WTC11 (cell line): ENCODE results near the gene MEGF10. TPM values are rescaled to one million over a fixed set of nuclear protein-coding genes. Genes with fewer than 3 reads are reported as not detected.

Source experiments
- ATAC-seq: fragments of 200-7000 bp; cut with Tn5 transposase; 2 replicates; pipeline ENCODE4 v1.10.0; 2021; ENCODE audit warnings: mild to moderate bottlenecking, moderate library complexity
- CTCF ChIA-PET: fragments of 300-600 bp; sonication (Branson Sonifier 250); formaldehyde crosslinking; loops from one replicate; lab custom pipeline; 2021; ENCODE audit warnings: antibody characterized with exemption; lab: Charles Lee
- POLR2A ChIA-PET: fragments of 350-600 bp; sonication (Branson Sonifier 250); formaldehyde crosslinking; loops from one replicate; lab custom pipeline; 2021; ENCODE audit warnings: antibody characterized with exemption; lab: Charles Lee
- DNase-seq: peaks from one replicate; pipeline ENCODE4 v3.0.0; 2021; ENCODE audit warnings: low spot score
- H3K27ac Mint-ChIP-seq: 2 replicates; pipeline ENCODE4 v1.8.0; 2021; ENCODE audit warnings: mixed read lengths
- H3K27me3 Mint-ChIP-seq: 2 replicates; pipeline ENCODE4 v1.8.0; 2021; ENCODE audit warnings: low read depth, mild to moderate bottlenecking, moderate library complexity, mixed read lengths
- H3K36me3 Mint-ChIP-seq: 2 replicates; pipeline ENCODE4 v1.8.0; 2021; ENCODE audit warnings: mixed read lengths
- H3K4me1 Mint-ChIP-seq: 2 replicates; pipeline ENCODE4 v1.8.0; 2022; ENCODE audit warnings: mixed read lengths
- H3K4me3 Mint-ChIP-seq: 2 replicates; pipeline ENCODE4 v1.8.0; 2021; ENCODE audit warnings: mild to moderate bottlenecking, moderate library complexity, mixed read lengths
- H3K9me3 Mint-ChIP-seq: 2 replicates; pipeline ENCODE4 v1.8.0; 2021; ENCODE audit warnings: mixed read lengths
- ATF1 ChIP-seq: sonication (generic); formaldehyde crosslinking; IDR thresholded peaks from 2 replicates; pipeline ENCODE4 v1.8.1; 2023; ENCODE audit warnings: mild to moderate bottlenecking, moderate library complexity, missing genetic modification reagents
- FOXJ3 ChIP-seq: sonication (generic); formaldehyde crosslinking; IDR thresholded peaks from 2 replicates; pipeline ENCODE4 v1.9.0; 2021; ENCODE audit warnings: missing genetic modification reagents, mild to moderate bottlenecking, borderline replicate concordance
- FOXK1 ChIP-seq: sonication (generic); formaldehyde crosslinking; IDR thresholded peaks from 2 replicates; pipeline ENCODE4 v1.8.0; 2022; ENCODE audit warnings: mild to moderate bottlenecking, moderate library complexity, missing genetic modification reagents
- JAZF1 ChIP-seq: fragments of 250-450 bp; sonication (Bioruptor Pico); IDR thresholded peaks from 2 replicates; pipeline ENCODE4 v1.9.0; 2021; ENCODE audit warnings: moderate library complexity, mild to moderate bottlenecking, inconsistent platforms
- TP53 ChIP-seq: sonication (generic); formaldehyde crosslinking; IDR thresholded peaks from 2 replicates; pipeline ENCODE4 v1.8.1; 2023; ENCODE audit warnings: mild to moderate bottlenecking, missing genetic modification reagents
- ZNF219 ChIP-seq: sonication (generic); formaldehyde crosslinking; IDR thresholded peaks from 2 replicates; pipeline ENCODE4 v1.8.0; 2023; ENCODE audit warnings: missing genetic modification reagents, mild to moderate bottlenecking, borderline replicate concordance
- ZNF263 ChIP-seq: sonication (generic); formaldehyde crosslinking; IDR thresholded peaks from 2 replicates; pipeline ENCODE4 v1.8.1; 2022; ENCODE audit warnings: low read depth, mild to moderate bottlenecking, moderate library complexity, missing genetic modification reagents
- ZNF317 ChIP-seq: sonication (generic); formaldehyde crosslinking; IDR thresholded peaks from 2 replicates; pipeline ENCODE4 v1.8.1; 2023; ENCODE audit warnings: low read depth, mild to moderate bottlenecking, moderate library complexity, missing genetic modification reagents, borderline replicate concordance
- ZNF423 ChIP-seq: fragments of 250-450 bp; sonication (Bioruptor Pico); IDR thresholded peaks from 2 replicates; pipeline ENCODE4 v2.1.2; 2022; ENCODE audit warnings: mild to moderate bottlenecking, moderate library complexity
- total RNA-seq: library from RNA; stranded (reverse); gene quantifications from 3 replicates; pipeline ENCODE4 v1.2.3, GENCODE V29; 2021
- TF ChIP-seq, protein P1 (sequence below): sonication (generic); formaldehyde crosslinking; IDR thresholded peaks from 2 replicates; pipeline ENCODE4 v1.8.1; 2022; ENCODE audit warnings: mild to moderate bottlenecking, missing genetic modification reagents, moderate library complexity, borderline replicate concordance
- TF ChIP-seq, protein P2 (sequence below): sonication (generic); formaldehyde crosslinking; IDR thresholded peaks from 2 replicates; pipeline ENCODE4 v1.8.0; 2023; ENCODE audit warnings: missing genetic modification reagents, mild to moderate bottlenecking, borderline replicate concordance
- TF ChIP-seq, protein P3 (sequence below): fragments of 250-450 bp; sonication (Bioruptor Pico); IDR thresholded peaks from 2 replicates; pipeline ENCODE4 v1.9.0; 2021; ENCODE audit warnings: moderate library complexity, mild to moderate bottlenecking, inconsistent platforms, borderline replicate concordance
- TF ChIP-seq, protein P4 (sequence below): sonication (generic); formaldehyde crosslinking; IDR thresholded peaks from 2 replicates; pipeline ENCODE4 v1.8.1; 2023; ENCODE audit warnings: mild to moderate bottlenecking, missing genetic modification reagents, moderate library complexity
- TF ChIP-seq, protein P5 (sequence below): fragments of 250-450 bp; sonication (Bioruptor Pico); conservative IDR thresholded peaks from 2 replicates; pipeline ENCODE4 v1.9.0; 2021; ENCODE audit warnings: mild to moderate bottlenecking
- TF ChIP-seq, protein P6 (sequence below): sonication (generic); formaldehyde crosslinking; IDR thresholded peaks from 2 replicates; pipeline ENCODE4 v1.8.1; 2022; ENCODE audit warnings: mild to moderate bottlenecking, moderate library complexity, missing genetic modification reagents

The MEGF10 gene
- total RNA-seq, 1 experiment from 2014 or later = 24.5 TPM

DNA sequence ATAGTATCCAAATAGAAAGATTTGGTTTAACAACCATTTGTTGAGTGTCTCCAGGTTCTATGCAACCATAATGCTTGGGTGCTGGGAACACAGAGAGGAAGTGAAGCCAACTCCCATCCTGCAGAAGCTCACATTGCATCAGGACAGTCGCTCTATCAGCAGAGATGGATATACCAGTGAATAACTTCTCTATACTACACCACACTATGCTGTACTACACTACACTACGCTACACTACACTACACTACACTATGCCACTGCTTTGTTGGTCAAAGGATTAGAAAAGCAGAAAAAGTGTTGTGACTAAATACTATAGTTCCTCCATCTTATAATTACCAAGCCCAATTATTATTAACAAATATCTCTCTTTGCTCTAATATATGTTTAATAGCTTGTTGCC, 137.7 kb downstream of the MEGF10 start (continued):
- no peak for TF ChIP-seq ZNF219 (CRISPR knock-in tag)
- no peak for TF ChIP-seq ZNF263 (CRISPR knock-in tag)
- TF ChIP-seq ATF1 = no peak
- TF ChIP-seq ZNF317 = no peak
- no peak for TF ChIP-seq FOXJ3 (CRISPR knock-in tag)

DNA sequence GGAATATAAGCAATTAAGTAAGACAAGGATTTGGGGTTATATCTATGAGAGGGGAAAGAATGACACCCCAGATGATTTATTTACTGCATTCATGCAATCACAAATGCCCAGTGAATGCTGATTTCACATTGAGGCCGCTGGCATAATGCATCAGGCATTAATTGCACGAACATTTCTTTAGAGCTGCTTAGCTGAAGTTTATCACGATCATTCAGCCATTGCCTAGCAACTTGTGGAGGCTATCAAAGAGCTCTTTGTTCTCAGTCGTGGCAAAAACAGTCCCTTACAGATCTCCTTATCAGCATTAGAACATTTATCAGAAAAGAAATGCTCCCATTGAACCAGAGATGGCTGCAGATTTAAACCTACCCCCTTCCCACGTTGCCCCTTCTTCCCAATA, 138.2 kb downstream of the MEGF10 start:
- no peaks in the 10 kb centered on the region for H3K27me3 Mint-ChIP-seq

More for the DNA sequence above, 138.2 kb downstream of the MEGF10 start:
- Mint-ChIP-seq H3K4me3 (no peak overlapping the region), H3K36me3 (peaks cover 13% of the 10 kb centered on the region), H3K27ac (no peak overlapping the region), H3K9me3 (peaks cover 10% of the 10 kb centered on the region), H3K4me1 (peaks cover 15% of the 10 kb centered on the region)
- DNase-seq (no peak), ATAC-seq (no peak)
- POLR2A ChIA-PET = no interaction called here
- TF ChIP-seq, protein P1, sequence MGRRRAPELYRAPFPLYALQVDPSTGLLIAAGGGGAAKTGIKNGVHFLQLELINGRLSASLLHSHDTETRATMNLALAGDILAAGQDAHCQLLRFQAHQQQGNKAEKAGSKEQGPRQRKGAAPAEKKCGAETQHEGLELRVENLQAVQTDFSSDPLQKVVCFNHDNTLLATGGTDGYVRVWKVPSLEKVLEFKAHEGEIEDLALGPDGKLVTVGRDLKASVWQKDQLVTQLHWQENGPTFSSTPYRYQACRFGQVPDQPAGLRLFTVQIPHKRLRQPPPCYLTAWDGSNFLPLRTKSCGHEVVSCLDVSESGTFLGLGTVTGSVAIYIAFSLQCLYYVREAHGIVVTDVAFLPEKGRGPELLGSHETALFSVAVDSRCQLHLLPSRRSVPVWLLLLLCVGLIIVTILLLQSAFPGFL (CRISPR knock-in tag) = no peak
- TF ChIP-seq, protein P2, sequence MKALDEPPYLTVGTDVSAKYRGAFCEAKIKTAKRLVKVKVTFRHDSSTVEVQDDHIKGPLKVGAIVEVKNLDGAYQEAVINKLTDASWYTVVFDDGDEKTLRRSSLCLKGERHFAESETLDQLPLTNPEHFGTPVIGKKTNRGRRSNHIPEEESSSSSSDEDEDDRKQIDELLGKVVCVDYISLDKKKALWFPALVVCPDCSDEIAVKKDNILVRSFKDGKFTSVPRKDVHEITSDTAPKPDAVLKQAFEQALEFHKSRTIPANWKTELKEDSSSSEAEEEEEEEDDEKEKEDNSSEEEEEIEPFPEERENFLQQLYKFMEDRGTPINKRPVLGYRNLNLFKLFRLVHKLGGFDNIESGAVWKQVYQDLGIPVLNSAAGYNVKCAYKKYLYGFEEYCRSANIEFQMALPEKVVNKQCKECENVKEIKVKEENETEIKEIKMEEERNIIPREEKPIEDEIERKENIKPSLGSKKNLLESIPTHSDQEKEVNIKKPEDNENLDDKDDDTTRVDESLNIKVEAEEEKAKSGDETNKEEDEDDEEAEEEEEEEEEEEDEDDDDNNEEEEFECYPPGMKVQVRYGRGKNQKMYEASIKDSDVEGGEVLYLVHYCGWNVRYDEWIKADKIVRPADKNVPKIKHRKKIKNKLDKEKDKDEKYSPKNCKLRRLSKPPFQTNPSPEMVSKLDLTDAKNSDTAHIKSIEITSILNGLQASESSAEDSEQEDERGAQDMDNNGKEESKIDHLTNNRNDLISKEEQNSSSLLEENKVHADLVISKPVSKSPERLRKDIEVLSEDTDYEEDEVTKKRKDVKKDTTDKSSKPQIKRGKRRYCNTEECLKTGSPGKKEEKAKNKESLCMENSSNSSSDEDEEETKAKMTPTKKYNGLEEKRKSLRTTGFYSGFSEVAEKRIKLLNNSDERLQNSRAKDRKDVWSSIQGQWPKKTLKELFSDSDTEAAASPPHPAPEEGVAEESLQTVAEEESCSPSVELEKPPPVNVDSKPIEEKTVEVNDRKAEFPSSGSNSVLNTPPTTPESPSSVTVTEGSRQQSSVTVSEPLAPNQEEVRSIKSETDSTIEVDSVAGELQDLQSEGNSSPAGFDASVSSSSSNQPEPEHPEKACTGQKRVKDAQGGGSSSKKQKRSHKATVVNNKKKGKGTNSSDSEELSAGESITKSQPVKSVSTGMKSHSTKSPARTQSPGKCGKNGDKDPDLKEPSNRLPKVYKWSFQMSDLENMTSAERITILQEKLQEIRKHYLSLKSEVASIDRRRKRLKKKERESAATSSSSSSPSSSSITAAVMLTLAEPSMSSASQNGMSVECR (CRISPR knock-in tag) = no peak
- TF ChIP-seq ZNF423 (CRISPR knock-in tag) (no peak), JAZF1 (CRISPR knock-in tag) (no peak), TP53 (CRISPR knock-in tag) (no peak), FOXK1 (CRISPR knock-in tag) (no peak)
- TF ChIP-seq, protein P3, sequence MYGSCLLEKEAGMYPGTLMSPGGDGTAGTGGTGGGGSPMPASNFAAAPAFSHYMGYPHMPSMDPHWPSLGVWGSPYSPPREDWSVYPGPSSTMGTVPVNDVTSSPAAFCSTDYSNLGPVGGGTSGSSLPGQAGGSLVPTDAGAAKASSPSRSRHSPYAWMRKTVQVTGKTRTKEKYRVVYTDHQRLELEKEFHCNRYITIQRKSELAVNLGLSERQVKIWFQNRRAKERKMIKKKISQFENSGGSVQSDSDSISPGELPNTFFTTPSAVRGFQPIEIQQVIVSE (CRISPR knock-in tag) = no peak
- TF ChIP-seq, protein P4, sequence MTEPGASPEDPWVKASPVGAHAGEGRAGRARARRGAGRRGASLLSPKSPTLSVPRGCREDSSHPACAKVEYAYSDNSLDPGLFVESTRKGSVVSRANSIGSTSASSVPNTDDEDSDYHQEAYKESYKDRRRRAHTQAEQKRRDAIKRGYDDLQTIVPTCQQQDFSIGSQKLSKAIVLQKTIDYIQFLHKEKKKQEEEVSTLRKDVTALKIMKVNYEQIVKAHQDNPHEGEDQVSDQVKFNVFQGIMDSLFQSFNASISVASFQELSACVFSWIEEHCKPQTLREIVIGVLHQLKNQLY (CRISPR knock-in tag) = no peak
- TF ChIP-seq, protein P5, sequence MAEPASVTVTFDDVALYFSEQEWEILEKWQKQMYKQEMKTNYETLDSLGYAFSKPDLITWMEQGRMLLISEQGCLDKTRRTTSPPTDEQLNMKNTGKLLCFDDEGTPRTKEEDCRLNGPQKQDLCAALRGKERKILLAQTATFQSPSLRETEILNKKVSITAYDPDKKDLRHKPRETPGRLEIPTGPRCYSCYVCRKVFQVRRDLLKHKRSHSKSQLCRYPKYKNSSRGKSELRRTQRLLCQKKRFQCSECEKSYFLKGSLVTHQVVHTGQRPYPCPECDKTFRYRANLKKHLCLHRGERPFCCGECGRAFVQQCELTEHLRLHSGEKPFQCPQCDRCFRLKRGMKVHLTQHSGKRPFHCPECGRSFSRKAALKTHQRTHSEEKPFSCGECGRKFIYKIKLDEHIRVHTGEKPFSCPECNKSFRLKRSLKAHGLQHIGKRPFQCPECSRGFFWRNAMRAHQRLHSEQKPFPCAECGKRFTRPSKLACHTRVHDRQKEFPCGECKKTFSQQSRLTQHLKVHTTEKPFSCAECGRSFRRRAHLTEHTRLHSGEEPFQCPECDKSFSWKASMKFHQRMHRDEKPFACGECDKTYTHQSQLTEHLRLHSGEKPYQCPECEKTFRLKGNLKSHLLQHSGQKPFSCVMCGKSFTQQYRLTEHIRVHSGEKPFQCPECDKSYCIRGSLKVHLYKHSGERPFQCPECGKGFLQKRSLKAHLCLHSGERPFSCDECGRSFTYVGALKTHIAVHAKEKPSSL (CRISPR knock-in tag) = no peak
- TF ChIP-seq, protein P6, sequence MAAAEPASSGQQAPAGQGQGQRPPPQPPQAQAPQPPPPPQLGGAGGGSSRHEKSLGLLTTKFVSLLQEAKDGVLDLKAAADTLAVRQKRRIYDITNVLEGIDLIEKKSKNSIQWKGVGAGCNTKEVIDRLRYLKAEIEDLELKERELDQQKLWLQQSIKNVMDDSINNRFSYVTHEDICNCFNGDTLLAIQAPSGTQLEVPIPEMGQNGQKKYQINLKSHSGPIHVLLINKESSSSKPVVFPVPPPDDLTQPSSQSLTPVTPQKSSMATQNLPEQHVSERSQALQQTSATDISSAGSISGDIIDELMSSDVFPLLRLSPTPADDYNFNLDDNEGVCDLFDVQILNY (CRISPR knock-in tag) = no peak
- CTCF ChIA-PET = no interaction called here
